Esophagus (tissue), 2 donors: ENCODE results near the gene SIGLEC14. TPM values are rescaled to one million over a fixed set of nuclear protein-coding genes. Genes with fewer than 3 reads are reported as not detected.
"Not testable (repeated sequence)": the region's sequence is repeated elsewhere in the genome, so short reads cannot be mapped to it uniquely, and the experiment has no call there.

ENCODE experiments used
- H3K27ac ChIP-seq, 2 donors: one replicate each; pipeline ENCODE4 v1.5.1; 2013; ENCODE audit warnings: low read depth in 2 of 2, mild to moderate bottlenecking in 2 of 2, inconsistent platforms in 1 of 2, low read length in 1 of 2, moderate library complexity in 1 of 2
- H3K27me3 ChIP-seq, 2 donors: one replicate each; pipeline ENCODE4 v1.6.1; 2013; ENCODE audit warnings: low read length in 2 of 2, control low read depth in 1 of 2, mild to moderate bottlenecking in 1 of 2; ENCODE audit not compliant: insufficient read depth in 2 of 2, control insufficient read depth in 1 of 2
- H3K36me3 ChIP-seq, 2 donors: one replicate each; pipeline ENCODE4 v1.6.1; 2013; ENCODE audit warnings: low read length in 1 of 2; ENCODE audit not compliant: control insufficient read depth in 2 of 2, insufficient read depth in 2 of 2
- H3K4me1 ChIP-seq, 2 donors: one replicate each; pipeline ENCODE4 v1.6.1; 2013; ENCODE audit warnings: low read length in 1 of 2; ENCODE audit not compliant: control insufficient read depth in 2 of 2, insufficient read depth in 2 of 2
- H3K4me3 ChIP-seq, 2 donors: one replicate each; pipeline ENCODE4 v1.5.1; 2013; ENCODE audit warnings: low read length in 2 of 2, mild to moderate bottlenecking in 2 of 2, low read depth in 1 of 2, moderate library complexity in 1 of 2
- H3K9me3 ChIP-seq, 2 donors: one replicate each; pipeline ENCODE4 v1.6.1; 2013; ENCODE audit warnings: mild to moderate bottlenecking in 2 of 2, low read depth in 1 of 2, low read length in 1 of 2, moderate library complexity in 1 of 2; ENCODE audit not compliant: control insufficient read depth in 2 of 2, insufficient read depth in 1 of 2
- WGBS, 2 donors: extraction: QIAGEN DNeasy Blood & Tissue Kit; methylation state at CpG; one replicate each; pipeline ENCODE4 v1.1.7; 2013; 5-methylcytosine and 5-hydroxymethylcytosine counted together
- polyA plus RNA-seq, 2 donors: library from polyadenylated mRNA; stranded (reverse); fragments of 200-250 nt; gene quantifications; one replicate each; pipeline ENCODE4 v1.2.3, GENCODE V29; 2013
- donor health status: healthy with polysubstance abuse.
- donor health status: Bipolar disorder and iron deficiency.

SIGLEC14 gene
- polyA plus RNA-seq, 2 donors, result 0.11 to 0.26 TPM

- Histone ChIP-seq H3K4me1 (no peaks in the 10 kb centered on the region), H3K27me3 (no peaks in the 10 kb centered on the region), H3K9me3 (no peaks in the 10 kb centered on the region), H3K36me3 (no peaks in the 10 kb centered on the region), H3K4me3 (no peak overlapping the region), H3K27ac (no peak overlapping the region)
- 76 to 78% methylated on average over 7 of the region's 7 CpGs for WGBS, 2 donors
These were observed 4.7 kb upstream of the SIGLEC14 start for GRCh38 chr19:51651216-51651846.

GRCh38 chr19:51647318-51647717 lies 693 bp upstream of the SIGLEC14 start:
- H3K4me1 ChIP-seq, result no peaks in the 10 kb centered on the region
- 87 to 93% methylated on average over 6 of the region's 6 CpGs for WGBS, 2 donors
- H3K27ac ChIP-seq, result no peak overlapping the region
- no peaks in the 10 kb centered on the region for H3K36me3 ChIP-seq
- H3K9me3 ChIP-seq, result no peaks in the 10 kb centered on the region
- no peaks in the 10 kb centered on the region for H3K27me3 ChIP-seq
- no peak overlapping the region for H3K4me3 ChIP-seq

GRCh38 chr19:51644636-51645271 lies 1.9 kb downstream of the SIGLEC14 start:
- Histone ChIP-seq H3K9me3 (no peaks in the 10 kb centered on the region), H3K4me1 (no peaks in the 10 kb centered on the region), H3K36me3 (no peaks in the 10 kb centered on the region), H3K27me3 (no peaks in the 10 kb centered on the region), H3K27ac (no peak overlapping the region), H3K4me3 (no peak overlapping the region)
- WGBS, 2 donors, result 37 to 44% methylated on average over 11 of the region's 11 CpGs

- no peaks in the 10 kb centered on the region for H3K4me1 ChIP-seq
- no peaks in the 10 kb centered on the region for H3K9me3 ChIP-seq
- H3K27me3 ChIP-seq, result no peaks in the 10 kb centered on the region
- no peak overlapping the region for H3K27ac ChIP-seq
- H3K4me3 ChIP-seq, result no peak overlapping the region
- H3K36me3 ChIP-seq, result no peaks in the 10 kb centered on the region
These were observed 5.0 kb downstream of the SIGLEC14 start for GRCh38 chr19:51641648-51642047.

- no peak overlapping the region for H3K4me3 ChIP-seq
- no peaks in the 10 kb centered on the region for H3K27me3 ChIP-seq
- H3K36me3 ChIP-seq, result no peaks in the 10 kb centered on the region
- WGBS, 2 donors, result 70 to 75% methylated on average over 3 of the region's 3 CpGs
- peaks cover 2 to 3% of the 10 kb centered on the region in 2 donors for H3K9me3 ChIP-seq
- H3K4me1 ChIP-seq, result no peaks in the 10 kb centered on the region
- no peak overlapping the region for H3K27ac ChIP-seq
These were observed 6.2 kb downstream of the SIGLEC14 start for GRCh38 chr19:51640386-51640785.

GRCh38 chr19:51639916-51640315 lies 6.7 kb downstream of the SIGLEC14 start:
- Histone ChIP-seq H3K27me3 (no peaks in the 10 kb centered on the region), H3K27ac (no peak overlapping the region), H3K4me1 (no peaks in the 10 kb centered on the region), H3K4me3 (no peak overlapping the region), H3K9me3 (peaks cover 2 to 3% of the 10 kb centered on the region in 2 donors), H3K36me3 (no peaks in the 10 kb centered on the region)
- WGBS, 2 donors, result 76% methylated on average over 4 of the region's 4 CpGs

GRCh38 chr19:51637362-51637978 lies 9.2 kb downstream of the SIGLEC14 start:
- 15 to 21% methylated on average over 5 of the region's 5 CpGs for WGBS, 2 donors
- Histone ChIP-seq H3K27ac (no peak overlapping the region), H3K4me3 (no peak overlapping the region), H3K4me1 (no peaks in the 10 kb centered on the region), H3K9me3 (peaks cover 2 to 3% of the 10 kb centered on the region in 2 donors), H3K27me3 (no peaks in the 10 kb centered on the region), H3K36me3 (no peaks in the 10 kb centered on the region)

GRCh38 chr19:51632126-51632525 lies 14.5 kb downstream of the SIGLEC14 start:
- WGBS, 2 donors, result 72 to 76% methylated on average over 5 of the region's 5 CpGs
- Histone ChIP-seq H3K27me3 (no peaks in the 10 kb centered on the region), H3K27ac (no peak overlapping the region), H3K36me3 (no peaks in the 10 kb centered on the region), H3K4me3 (no peak overlapping the region), H3K4me1 (peaks cover 0 to 2% of the 10 kb centered on the region in 2 donors), H3K9me3 (peaks cover 2 to 3% of the 10 kb centered on the region in 2 donors)

- not testable (repeated sequence) for H3K4me1 ChIP-seq, H3K27ac ChIP-seq, H3K27me3 ChIP-seq, H3K4me3 ChIP-seq, H3K36me3 ChIP-seq, H3K9me3 ChIP-seq
- WGBS, 2 donors, result 61 to 64% methylated on average over 9 to 10 of the region's 13 CpGs
These were observed 16.3 kb downstream of the SIGLEC14 start, which contains the start of gene SIGLEC5 for GRCh38 chr19:51630315-51630714. SIGLEC5 (minus strand) TSS chr19:51630401; CDS start chr19:51630335, 66 bp downstream.
